GM12892 (cell line): ENCODE results near the gene HOXC5.

Source experiments
- POLR2A ChIP-seq: IDR thresholded peaks from 2 replicates; pipeline ENCODE4 v1.6.1; 2011; ENCODE audit warnings: low read depth, low read length, control low read depth
- TAF1 ChIP-seq: IDR thresholded peaks from 2 replicates; pipeline ENCODE4 v1.6.1; 2011; ENCODE audit warnings: low read depth, mild to moderate bottlenecking, control low read depth, low read length, borderline replicate concordance

DNA sequence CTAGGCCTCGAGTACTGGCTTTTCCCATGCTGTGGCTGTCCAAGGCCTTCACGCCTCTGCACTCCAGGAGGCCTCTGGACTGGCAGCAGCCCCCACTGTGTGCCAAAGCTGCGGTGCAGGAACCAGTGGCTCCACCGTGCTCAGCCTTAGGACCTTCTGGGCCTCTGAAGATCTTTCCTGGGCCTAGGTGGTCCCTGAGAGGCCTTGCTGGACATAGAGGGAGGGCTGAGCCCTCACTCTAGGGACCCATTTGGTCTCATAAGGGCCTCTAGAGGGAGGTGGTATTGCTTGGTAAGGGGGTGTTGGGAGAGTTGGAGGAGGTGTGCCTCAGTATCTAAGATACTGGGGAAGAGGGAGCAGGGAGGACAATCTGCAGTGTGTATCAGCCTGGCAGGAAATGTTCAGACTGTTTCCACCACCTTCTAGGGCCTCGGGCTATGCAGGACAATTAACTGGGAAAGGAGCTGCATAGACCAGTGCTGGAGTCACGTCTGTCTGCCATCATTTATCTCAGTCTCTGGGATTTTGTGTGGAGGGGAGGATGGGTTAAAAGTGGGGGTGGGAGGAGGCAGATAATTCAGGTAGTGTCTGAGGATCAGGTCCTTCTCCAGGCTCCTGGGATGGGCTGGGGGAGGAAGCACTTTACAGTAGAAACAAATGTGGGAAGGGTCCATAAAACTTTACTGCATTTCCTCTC, 2.9 kb downstream of the HOXC5 start:
- no peak for TF ChIP-seq POLR2A
- TF ChIP-seq TAF1: no peak
